Lung (tissue), 12 donors: ENCODE measurements around the gene B3GLCT. TPM values are rescaled to one million over a fixed set of nuclear protein-coding genes. Genes with fewer than 3 reads are reported as not detected.

ENCODE experiments used
- ATAC-seq: fragments of 200-7000 bp; cut with Tn5 transposase; one replicate; pipeline ENCODE4 v1.9.1; 2020; ENCODE audit warnings: moderate number of reproducible peaks; ENCODE audit not compliant: insufficient read depth, low FRiP score
- DNase-seq, 3 donors: peaks; one replicate each; pipeline ENCODE4 v3.0.0-alpha.2; 2013 to 2017
- H3K27ac ChIP-seq, 2 donors: one replicate each; pipeline ENCODE4 v1.5.1; 2013; ENCODE audit warnings: mild to moderate bottlenecking in 2 of 2, moderate library complexity in 2 of 2, control low read depth in 1 of 2, inconsistent platforms in 1 of 2, low read depth in 1 of 2, low read length in 1 of 2
- H3K27me3 ChIP-seq, 3 donors: one replicate each; pipeline ENCODE4 v1.5.1; 2013; ENCODE audit warnings: low read length in 2 of 3; ENCODE audit not compliant: control insufficient read depth in 3 of 3, insufficient read depth in 3 of 3
- H3K36me3 ChIP-seq, 4 donors: one replicate each; pipeline ENCODE4 v1.5.1; 2013; ENCODE audit warnings: low read length in 4 of 4, mild to moderate bottlenecking in 1 of 4, moderate library complexity in 1 of 4; ENCODE audit not compliant: control insufficient read depth in 4 of 4, insufficient read depth in 4 of 4
- H3K4me1 ChIP-seq, 5 donors: one replicate each; pipeline ENCODE4 v1.5.1; 2013; ENCODE audit warnings: low read length in 5 of 5, mild to moderate bottlenecking in 2 of 5, moderate library complexity in 1 of 5; ENCODE audit not compliant: control insufficient read depth in 5 of 5, insufficient read depth in 5 of 5
- H3K4me3 ChIP-seq: one replicate; pipeline ENCODE4 v1.5.1; 2013; ENCODE audit warnings: mild to moderate bottlenecking, control low read depth, moderate library complexity
- H3K9ac ChIP-seq, 2 donors: one replicate each; pipeline ENCODE4 v1.5.1; 2013; ENCODE audit warnings: low read length in 2 of 2, control low read depth in 1 of 2; ENCODE audit not compliant: insufficient read depth in 1 of 2
- H3K9me3 ChIP-seq, 4 donors: one replicate each; pipeline ENCODE4 v1.5.1; 2013; ENCODE audit warnings: low read length in 3 of 4, mild to moderate bottlenecking in 1 of 4, moderate library complexity in 1 of 4; ENCODE audit not compliant: control insufficient read depth in 4 of 4, insufficient read depth in 3 of 4
- CTCF ChIP-seq: IDR thresholded peaks from 2 replicates; pipeline ENCODE4 v1.5.1; 2012; ENCODE audit warnings: mild to moderate bottlenecking; ENCODE audit errors: control extremely low read depth, extremely low read depth
- WGBS, 2 donors: extraction: QIAGEN DNeasy Blood & Tissue Kit; methylation state at CpG; one replicate each; pipeline ENCODE4 v1.1.7; 2013; 5-methylcytosine and 5-hydroxymethylcytosine counted together
- polyA plus RNA-seq, 2 donors: library from polyadenylated mRNA; stranded (reverse); fragments of 200-250 nt; gene quantifications; one replicate each; pipeline ENCODE4 v1.2.1, GENCODE V29; 2013
- total RNA-seq, 2 donors: library from RNA; depleted of rRNA in 1 of 2; stranded (reverse); fragments of >200 nt in 1 of 2; gene quantifications; one replicate each; pipeline ENCODE4 v1.2.1, GENCODE V29; 2014 to 2021
- donor health status: control.
- donor health status: control.
- donor health status: Bipolar disorder and iron deficiency.
- donor health status: healthy.
- donor health status: DM: yes; HTN: yes; CAD: no.

B3GLCT gene
- total and polyA plus RNA-seq, 4 donors = 2.4 to 13.7 (median 3.1) TPM

GRCh38 chr13:31219909-31220598, 20.3 kb downstream of the B3GLCT start:
- TF ChIP-seq CTCF = no peak
- no peak for ATAC-seq
- WGBS, 2 donors = 87 to 89% methylated on average over 4 of the region's 4 CpGs

GRCh38 chr13:31221057-31221456, 21.3 kb downstream of the B3GLCT start:
- Histone ChIP-seq H3K9me3 (no peaks in the 10 kb centered on the region), H3K4me3 (no peak overlapping the region), H3K36me3 (peaks cover 0 to 6% (median 0%) of the 10 kb centered on the region in 4 donors), H3K27me3 (no peaks in the 10 kb centered on the region), H3K27ac (peak overlapping the region in 1 of 2 donors; percentile 38), H3K4me1 (peaks cover 0 to 25% (median 0%) of the 10 kb centered on the region in 5 donors), H3K9ac (no peak overlapping the region)
- WGBS, 2 donors = 98 to 99% methylated on average over 3 of the region's 3 CpGs
- ATAC-seq (no peak), DNase-seq (no peak)
- TF ChIP-seq CTCF = no peak

More at GRCh38 chr13:31219909-31220598, 20.3 kb downstream of the B3GLCT start:
- no peak overlapping the region for H3K9ac ChIP-seq
- H3K36me3 ChIP-seq = peaks cover 0 to 6% (median 0%) of the 10 kb centered on the region in 4 donors
- H3K4me3 ChIP-seq = no peak overlapping the region
- peaks cover 0 to 20% (median 0%) of the 10 kb centered on the region in 5 donors for H3K4me1 ChIP-seq
- H3K27me3 ChIP-seq = no peaks in the 10 kb centered on the region
- no peak for DNase-seq
- H3K9me3 ChIP-seq = no peaks in the 10 kb centered on the region
- no peak overlapping the region for H3K27ac ChIP-seq

- WGBS, 2 donors = 96 to 98% methylated on average over 7 of the region's 7 CpGs
- Histone ChIP-seq H3K27me3 (no peaks in the 10 kb centered on the region), H3K27ac (no peak overlapping the region), H3K9ac (no peak overlapping the region), H3K4me1 (peaks cover 0 to 25% (median 0%) of the 10 kb centered on the region in 5 donors), H3K36me3 (peaks cover 0 to 6% (median 2%) of the 10 kb centered on the region in 4 donors), H3K4me3 (no peak overlapping the region), H3K9me3 (no peaks in the 10 kb centered on the region)
- no peak for TF ChIP-seq CTCF
- no peak for ATAC-seq
- DNase-seq = no peak
These were observed 23.4 kb downstream of the B3GLCT start for GRCh38 chr13:31223215-31223614.
